ENCODE results near the gene HNRNPA1.

DNA sequence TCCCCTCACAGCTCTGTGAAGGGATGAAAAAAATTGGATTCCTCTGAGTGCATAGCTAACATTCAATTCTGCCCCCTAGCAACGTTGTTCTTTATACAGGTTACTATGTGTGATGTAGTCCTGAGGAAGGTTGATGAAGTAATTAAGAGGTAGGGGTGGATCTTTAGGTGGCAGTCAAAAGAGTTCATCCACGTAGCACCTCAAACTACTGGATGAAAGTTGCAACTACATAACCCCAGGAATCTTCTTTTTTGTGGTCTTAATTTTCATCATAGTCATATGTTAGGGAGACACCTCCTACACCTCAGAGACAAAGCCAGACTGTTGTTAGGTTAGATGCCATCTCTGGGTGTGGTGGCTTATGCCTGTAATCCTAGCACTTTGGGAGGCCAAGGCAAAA is 30.5 kb downstream of the HNRNPA1 start:
- TF ChIP-seq POLR2AphosphoS5 (IDR thresholded peaks at IDR 0.05) (no peak), POLR2A (IDR thresholded peaks at IDR 0.05) (no peak)
- TF ChIP-seq, protein P1, sequence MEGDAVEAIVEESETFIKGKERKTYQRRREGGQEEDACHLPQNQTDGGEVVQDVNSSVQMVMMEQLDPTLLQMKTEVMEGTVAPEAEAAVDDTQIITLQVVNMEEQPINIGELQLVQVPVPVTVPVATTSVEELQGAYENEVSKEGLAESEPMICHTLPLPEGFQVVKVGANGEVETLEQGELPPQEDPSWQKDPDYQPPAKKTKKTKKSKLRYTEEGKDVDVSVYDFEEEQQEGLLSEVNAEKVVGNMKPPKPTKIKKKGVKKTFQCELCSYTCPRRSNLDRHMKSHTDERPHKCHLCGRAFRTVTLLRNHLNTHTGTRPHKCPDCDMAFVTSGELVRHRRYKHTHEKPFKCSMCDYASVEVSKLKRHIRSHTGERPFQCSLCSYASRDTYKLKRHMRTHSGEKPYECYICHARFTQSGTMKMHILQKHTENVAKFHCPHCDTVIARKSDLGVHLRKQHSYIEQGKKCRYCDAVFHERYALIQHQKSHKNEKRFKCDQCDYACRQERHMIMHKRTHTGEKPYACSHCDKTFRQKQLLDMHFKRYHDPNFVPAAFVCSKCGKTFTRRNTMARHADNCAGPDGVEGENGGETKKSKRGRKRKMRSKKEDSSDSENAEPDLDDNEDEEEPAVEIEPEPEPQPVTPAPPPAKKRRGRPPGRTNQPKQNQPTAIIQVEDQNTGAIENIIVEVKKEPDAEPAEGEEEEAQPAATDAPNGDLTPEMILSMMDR (IDR thresholded peaks at IDR 0.05), result no peak

Measured in sigmoid colon (tissue), 4 donors.